Measurements from ENCODE around the gene CIC.

DNA sequence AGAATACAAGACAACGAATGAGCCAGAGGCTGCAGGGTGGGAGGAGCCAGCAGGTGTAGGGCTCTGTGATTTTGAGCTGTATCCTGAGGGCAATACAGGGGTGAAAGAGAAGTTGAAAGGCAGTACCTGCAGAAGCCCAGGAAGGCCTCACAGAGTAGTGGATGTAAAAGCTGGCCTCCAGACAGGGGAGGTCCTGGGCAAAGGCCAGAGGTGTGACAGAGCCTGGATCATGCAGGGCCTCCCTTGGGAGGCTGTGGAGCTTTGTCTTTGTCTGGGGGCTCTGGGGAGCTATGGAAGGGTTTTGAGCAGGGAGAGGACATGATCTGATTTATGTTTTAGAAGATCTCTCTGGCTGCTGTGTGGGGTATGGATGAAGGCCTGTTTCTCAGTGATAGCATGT lies 59.1 kb downstream of the CIC start:
- TF ChIP-seq, protein P1, sequence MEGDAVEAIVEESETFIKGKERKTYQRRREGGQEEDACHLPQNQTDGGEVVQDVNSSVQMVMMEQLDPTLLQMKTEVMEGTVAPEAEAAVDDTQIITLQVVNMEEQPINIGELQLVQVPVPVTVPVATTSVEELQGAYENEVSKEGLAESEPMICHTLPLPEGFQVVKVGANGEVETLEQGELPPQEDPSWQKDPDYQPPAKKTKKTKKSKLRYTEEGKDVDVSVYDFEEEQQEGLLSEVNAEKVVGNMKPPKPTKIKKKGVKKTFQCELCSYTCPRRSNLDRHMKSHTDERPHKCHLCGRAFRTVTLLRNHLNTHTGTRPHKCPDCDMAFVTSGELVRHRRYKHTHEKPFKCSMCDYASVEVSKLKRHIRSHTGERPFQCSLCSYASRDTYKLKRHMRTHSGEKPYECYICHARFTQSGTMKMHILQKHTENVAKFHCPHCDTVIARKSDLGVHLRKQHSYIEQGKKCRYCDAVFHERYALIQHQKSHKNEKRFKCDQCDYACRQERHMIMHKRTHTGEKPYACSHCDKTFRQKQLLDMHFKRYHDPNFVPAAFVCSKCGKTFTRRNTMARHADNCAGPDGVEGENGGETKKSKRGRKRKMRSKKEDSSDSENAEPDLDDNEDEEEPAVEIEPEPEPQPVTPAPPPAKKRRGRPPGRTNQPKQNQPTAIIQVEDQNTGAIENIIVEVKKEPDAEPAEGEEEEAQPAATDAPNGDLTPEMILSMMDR (IDR thresholded peaks at IDR 0.05): no peak
- no peak for TF ChIP-seq POLR2A (IDR thresholded peaks at IDR 0.05)
